K562 (cell line): ENCODE data around the gene GP1BB. TPM values are rescaled to one million over a fixed set of nuclear protein-coding genes. Genes with fewer than 3 reads are reported as not detected.

Experiments
- ATAC-seq: fragments of 200-7000 bp; cut with Tn5 transposase; 3 replicates; pipeline ENCODE4 v1.9.1; 2020; ENCODE audit warnings: moderate library complexity
- BruUV-seq: library from RNA; stranded (reverse); fragments of 400-500 nt; replicated peaks from 2 replicates; lab custom pipeline; 2021; lab: Mats Ljungman, UMichigan
- CTCF ChIA-PET: fragments of 300-600 bp; formaldehyde crosslinking; extraction: SDS; loops from one replicate; lab custom pipeline; 2021; ENCODE audit warnings: low intra/inter-chr PET ratio; lab: Yijun Ruan, JAX
- POLR2A ChIA-PET: fragments of 300-600, 350-650 bp; sonication (Branson Sonifier 250); formaldehyde crosslinking; extraction: SDS; loops from one replicate; lab custom pipeline; 2021; ENCODE audit warnings: antibody characterized with exemption, inconsistent platforms; lab: Yijun Ruan, JAX
- DNase-seq, 4 experiments: peaks; one replicate each; pipeline versions ENCODE4 v3.0.0 to v3.0.0-alpha.2; 2011 to 2018; ENCODE audit warnings: low spot score in 3 of 4, mixed read lengths in 3 of 4; ENCODE audit errors: extremely low read depth in 1 of 4
- FAIRE-seq: peaks from 2 replicates; lab custom pipeline; 2011; peaks lifted over from hg19 to GRCh38; lab: Jason Lieb, UNC
- H2AFZ ChIP-seq: 2 replicates; pipeline ENCODE4 v1.6.0; 2011; ENCODE audit warnings: low read depth, low read length, control low read depth, inconsistent platforms
- H3K27ac ChIP-seq: fragments of 200-600 bp; 3 replicates; pipeline ENCODE4 v1.8.0; 2011; ENCODE audit warnings: low read depth, mild to moderate bottlenecking, control low read depth, inconsistent platforms, low read length, moderate library complexity, mixed read lengths; ENCODE audit errors: extremely low read depth
- H3K27me3 ChIP-seq, 2 experiments: fragments of 300-600 bp in 1 of 2; 2 replicates in 1 of 2; 3 replicates in 1 of 2; pipeline versions ENCODE4 v1.6.0 to v1.8.0; 2011; ENCODE audit warnings: inconsistent platforms in 2 of 2, low read length in 2 of 2, mild to moderate bottlenecking in 1 of 2, mixed read lengths in 1 of 2, moderate library complexity in 1 of 2; ENCODE audit not compliant: control insufficient read depth in 2 of 2, insufficient read depth in 2 of 2
- H3K36me3 ChIP-seq: fragments of 300-600 bp; 3 replicates; pipeline ENCODE4 v1.8.0; 2011; ENCODE audit warnings: mild to moderate bottlenecking, low read length, inconsistent platforms; ENCODE audit not compliant: control insufficient read depth, insufficient read depth
- H3K4me1 ChIP-seq, 2 experiments: fragments of 200-600 bp in 1 of 2; replicated peaks in 1 of 2; 2 replicates in 1 of 2; 3 replicates in 1 of 2; pipeline versions ENCODE4 v1.5.1 to v1.8.0; 2011; ENCODE audit warnings: inconsistent platforms in 2 of 2, low read length in 2 of 2, mild to moderate bottlenecking in 1 of 2, mixed read lengths in 1 of 2, moderate library complexity in 1 of 2; ENCODE audit not compliant: control insufficient read depth in 2 of 2, insufficient read depth in 2 of 2
- H3K4me2 ChIP-seq: 2 replicates; pipeline ENCODE4 v1.6.1; 2011; ENCODE audit warnings: low read length, control low read depth, inconsistent platforms, mixed read lengths; ENCODE audit not compliant: insufficient read depth
- H3K4me3 ChIP-seq: fragments of 200-600 bp; sonication (generic), shearing (Covaris generic); 2 replicates; pipeline ENCODE4 v1.5.1; 2016; ENCODE audit warnings: control low read depth, inconsistent platforms
- H3K79me2 ChIP-seq: fragments of 200-600 bp; 3 replicates; pipeline ENCODE4 v1.8.0; 2011; ENCODE audit warnings: low read length, inconsistent platforms; ENCODE audit not compliant: control insufficient read depth, insufficient read depth
- H3K9ac ChIP-seq, 2 experiments: 2 replicates each; pipeline versions ENCODE4 v1.6.0 to v1.6.1; 2011; ENCODE audit warnings: low read depth in 2 of 2, low read length in 2 of 2, control low read depth in 1 of 2, inconsistent platforms in 1 of 2, mild to moderate bottlenecking in 1 of 2, mixed read lengths in 1 of 2; ENCODE audit not compliant: insufficient read depth in 1 of 2
- H3K9me1 ChIP-seq: one replicate; pipeline ENCODE4 v1.6.0; 2011; ENCODE audit warnings: inconsistent platforms, mild to moderate bottlenecking, low read length, moderate library complexity; ENCODE audit not compliant: control insufficient read depth, insufficient read depth
- H3K9me3 ChIP-seq: replicated peaks from 2 replicates; pipeline ENCODE4 v1.5.1; 2011; ENCODE audit warnings: low read depth, low read length, inconsistent platforms; ENCODE audit not compliant: control insufficient read depth, insufficient read depth
- H4K20me1 ChIP-seq: replicated peaks from 2 replicates; pipeline ENCODE4 v1.6.1; 2011; ENCODE audit warnings: low read length, inconsistent platforms, mixed read lengths; ENCODE audit not compliant: control insufficient read depth, insufficient read depth
- ASH1L ChIP-seq: fragments of 450-650 bp; IDR thresholded peaks from 2 replicates; pipeline ENCODE4 v1.6.1; 2018; ENCODE audit warnings: borderline replicate concordance, mild to moderate bottlenecking, low read depth; ENCODE audit not compliant: partially characterized antibody
- CEBPG ChIP-seq, 3 experiments: fragments of 200-800 bp in 1 of 3; sonication (Bioruptor generic) in 1 of 3; sonication (generic) in 1 of 3; formaldehyde crosslinking in 1 of 3; IDR thresholded peaks in 2 of 3; conservative IDR thresholded peaks in 1 of 3; 2 replicates each; pipeline versions ENCODE4 v1.6.1 to v1.8.0; 2016 to 2022; ENCODE audit warnings: missing compliant biosample characterization in 2 of 3, missing genetic modification characterization in 2 of 3, mild to moderate bottlenecking in 1 of 3, missing genetic modification reagents in 1 of 3
- FOXJ2 ChIP-seq: fragments of 200-800 bp; sonication (Bioruptor generic); IDR thresholded peaks from 2 replicates; pipeline ENCODE4 v1.6.1; 2016; ENCODE audit warnings: missing genetic modification characterization, missing compliant biosample characterization
- FOXK2 ChIP-seq, 2 experiments: fragments of 450-650 bp; IDR thresholded peaks in 1 of 2; conservative IDR thresholded peaks in 1 of 2; 2 replicates each; pipeline ENCODE4 v1.6.1; 2016; ENCODE audit warnings: low read depth in 2 of 2, mild to moderate bottlenecking in 1 of 2
- MAFG ChIP-seq: fragments of 450-650 bp; conservative IDR thresholded peaks from 2 replicates; pipeline ENCODE4 v1.6.1; 2016; ENCODE audit warnings: missing genetic modification characterization, missing compliant biosample characterization
- MCM5 ChIP-seq: fragments of 450-650 bp; IDR thresholded peaks from 2 replicates; pipeline ENCODE4 v1.6.1; 2016; ENCODE audit warnings: low read depth
- MEIS2 ChIP-seq: fragments of 450-650 bp; IDR thresholded peaks from 2 replicates; pipeline ENCODE4 v1.6.1; 2014; ENCODE audit warnings: mild to moderate bottlenecking; ENCODE audit not compliant: partially characterized antibody
- PURB ChIP-seq: sonication (generic); formaldehyde crosslinking; IDR thresholded peaks from 2 replicates; pipeline ENCODE4 v1.9.0; 2021; ENCODE audit warnings: low read depth, mild to moderate bottlenecking, missing genetic modification reagents
- SETDB1 ChIP-seq: IDR thresholded peaks from one replicate; pipeline ENCODE4 v1.6.1; 2012; ENCODE audit warnings: low read length, control low read depth, inconsistent platforms
- WHSC1 ChIP-seq: IDR thresholded peaks from one replicate; pipeline ENCODE4 v1.6.1; 2012; ENCODE audit warnings: low read length, control low read depth, inconsistent platforms
- ZFP36 ChIP-seq: fragments of 150-350 bp; IDR thresholded peaks from 2 replicates; pipeline ENCODE4 v1.6.1; 2018; ENCODE audit warnings: low read length, low read depth; ENCODE audit not compliant: partially characterized antibody
- ZNF184 ChIP-seq: sonication (generic); formaldehyde crosslinking; IDR thresholded peaks from 2 replicates; pipeline ENCODE4 v1.5.0; 2020; ENCODE audit warnings: missing genetic modification reagents
- ZNF274 ChIP-seq: IDR thresholded peaks from 2 replicates; pipeline ENCODE4 v1.6.1; 2011; ENCODE audit warnings: low read depth, mild to moderate bottlenecking, low read length, moderate library complexity, borderline replicate concordance
- ZNF589 ChIP-seq: fragments of 200-800 bp; sonication (Bioruptor generic); IDR thresholded peaks from 2 replicates; pipeline ENCODE4 v1.6.1; 2016; ENCODE audit warnings: low read depth, missing genetic modification characterization, missing compliant biosample characterization
- WGBS: fragments of 100-300 bp; shearing (Covaris generic); methylation state at CpG from one replicate; pipeline ENCODE4 v1.1.6; 2016; ENCODE audit warnings: low coverage, mixed read lengths; ENCODE audit not compliant: insufficient coverage; ENCODE audit errors: missing lambda C conversion rate; 5-methylcytosine and 5-hydroxymethylcytosine counted together
- in situ Hi-C: fragments of 300-500 bp; cut with MboI; formaldehyde crosslinking; loops from 4 replicates; pipeline ENCODE4 v1.15.0; 2018; ENCODE audit warnings: inconsistent platforms, mixed read lengths
- intact Hi-C: fragments of 100-400 bp; cut with micrococcal nuclease; formaldehyde crosslinking; loops from 2 replicates; pipeline ENCODE4 v1.14.2; 2022
- polyA plus RNA-seq, 8 experiments: library from polyadenylated mRNA; depleted of rRNA in 4 of 8; stranded (reverse) in 5 of 8; unstranded in 3 of 8; fragments of >200 nt; fragmentation: Nextera tagmentation in 2 of 8; fragmentation: Illumina TruSeq in 1 of 8; extraction: Ambion mirVana in 2 of 8; extraction: Trizol in 1 of 8; gene quantifications; 2 replicates each; pipeline versions ENCODE4 v1.2.1 to v1.2.3, GENCODE V29; 2011 to 2014; ENCODE audit warnings: inconsistent platforms in 1 of 8, missing spikeins in 1 of 8
- total RNA-seq, 7 experiments: library from RNA; depleted of rRNA in 6 of 7; stranded (reverse); fragments of >200 nt in 6 of 7; fragmentation: Illumina TruSeq in 2 of 7; extraction: Trizol in 2 of 7; gene quantifications; 2 replicates each; pipeline versions ENCODE4 v1.2.1 to v1.2.3, GENCODE V29; 2011 to 2021; ENCODE audit warnings: low replicate concordance in 1 of 7
- TF ChIP-seq, protein P1 (sequence below): fragments of 450-650 bp; IDR thresholded peaks from 2 replicates; pipeline ENCODE4 v1.7.0; 2016; ENCODE audit warnings: borderline replicate concordance
- TF ChIP-seq, protein P2 (sequence below), 2 experiments: IDR thresholded peaks; 2 replicates each; pipeline ENCODE4 v1.6.1; 2012; ENCODE audit warnings: improper control_type of control experiment in 2 of 2, low read depth in 2 of 2, low read length in 2 of 2, borderline replicate concordance in 1 of 2
- TF ChIP-seq, protein P3 (sequence below): fragments of 200-800 bp; sonication (Bioruptor generic); IDR thresholded peaks from 2 replicates; pipeline ENCODE4 v1.6.1; 2017; ENCODE audit warnings: missing genetic modification characterization, missing compliant biosample characterization

GP1BB gene
- total and polyA plus RNA-seq, 9 of the 15 experiments (the other 6 are each of a cell fraction or from before 2014, with no cell fraction given): 0.69 to 162 (median 2.8) TPM

DNA sequence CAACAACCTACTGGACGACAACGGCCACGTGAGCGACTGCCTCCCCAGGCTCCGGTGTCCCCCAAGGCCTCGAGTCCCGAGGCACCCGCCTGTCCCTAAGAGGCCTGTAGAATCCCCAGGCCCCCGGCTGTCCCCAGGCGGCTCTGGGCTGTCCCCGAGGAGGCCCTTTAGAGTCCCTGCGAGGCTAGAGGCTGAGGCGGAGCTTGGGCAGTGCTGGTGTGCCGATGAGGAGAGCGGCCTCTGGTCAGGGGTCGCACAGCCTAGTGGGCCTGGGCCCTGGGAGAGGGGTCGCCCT lies 40.9 kb downstream of the GP1BB start:
- BruUV-seq: no TSS peak
- Histone ChIP-seq H3K36me3 (peaks cover 8% of the 10 kb centered on the region; the same call in 1 of the 3 replicates), H3K9me1 (peaks cover 9% of the 10 kb centered on the region), H2AFZ (no peak overlapping the region), H3K27me3 (peaks cover 5 to 11% of the 10 kb centered on the region in 2 experiments; a peak in 4 of 5 replicates), H3K4me3 (no peak overlapping the region), H3K4me2 (no peak overlapping the region), H4K20me1 (no peaks in the 10 kb centered on the region), H3K4me1 (peaks cover 12 to 92% of the 10 kb centered on the region in 2 experiments; a peak in 3 of 5 replicates), H3K27ac (no peak overlapping the region), H3K9me3 (no peaks in the 10 kb centered on the region), H3K79me2 (peaks cover 25% of the 10 kb centered on the region), H3K9ac (0 out of 4 replicates have a peak overlapping the region, but pooled peaks of 1 of the 2 experiments have one; percentile 2)
- WGBS: 79% methylated on average over 17 of the region's 17 CpGs
- intact Hi-C loops: no loop called here
- POLR2A ChIA-PET: interaction anchor here (0.7 to 6.7 kb wide), 13 partner anchors 9 to 553 kb away, joined by 3 to 78 read pairs (median 4); no protein-coding TSS in a partner anchor
- no peak for DNase-seq
- FAIRE-seq: no peak
- in situ Hi-C loops: no loop called here
- no peak for ATAC-seq
- CTCF ChIA-PET: no interaction called here
- no peak for TF ChIP-seq MAFG (tag)
- no peak for TF ChIP-seq PURB (CRISPR knock-in tag)
- TF ChIP-seq SETDB1: peak; percentile 11
- no peak for TF ChIP-seq FOXK2 (conservative IDR thresholded peaks at IDR 0.05 in 1 of 2, IDR thresholded peaks at IDR 0.05 in 1 of 2; ENCODE audit: low read depth in 2 of 2)
- TF ChIP-seq MEIS2: no peak
- TF ChIP-seq CEBPG (CRISPR knock-in tag; IDR thresholded peaks at IDR 0.05): no peak
- TF ChIP-seq CEBPG (tag; conservative IDR thresholded peaks at IDR 0.05 in 1 of 2, IDR thresholded peaks at IDR 0.05 in 1 of 2): no peak
- TF ChIP-seq, protein P1, sequence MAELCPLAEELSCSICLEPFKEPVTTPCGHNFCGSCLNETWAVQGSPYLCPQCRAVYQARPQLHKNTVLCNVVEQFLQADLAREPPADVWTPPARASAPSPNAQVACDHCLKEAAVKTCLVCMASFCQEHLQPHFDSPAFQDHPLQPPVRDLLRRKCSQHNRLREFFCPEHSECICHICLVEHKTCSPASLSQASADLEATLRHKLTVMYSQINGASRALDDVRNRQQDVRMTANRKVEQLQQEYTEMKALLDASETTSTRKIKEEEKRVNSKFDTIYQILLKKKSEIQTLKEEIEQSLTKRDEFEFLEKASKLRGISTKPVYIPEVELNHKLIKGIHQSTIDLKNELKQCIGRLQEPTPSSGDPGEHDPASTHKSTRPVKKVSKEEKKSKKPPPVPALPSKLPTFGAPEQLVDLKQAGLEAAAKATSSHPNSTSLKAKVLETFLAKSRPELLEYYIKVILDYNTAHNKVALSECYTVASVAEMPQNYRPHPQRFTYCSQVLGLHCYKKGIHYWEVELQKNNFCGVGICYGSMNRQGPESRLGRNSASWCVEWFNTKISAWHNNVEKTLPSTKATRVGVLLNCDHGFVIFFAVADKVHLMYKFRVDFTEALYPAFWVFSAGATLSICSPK: no peak
- no peak for TF ChIP-seq ZNF184 (CRISPR knock-in tag)
- TF ChIP-seq, protein P2, sequence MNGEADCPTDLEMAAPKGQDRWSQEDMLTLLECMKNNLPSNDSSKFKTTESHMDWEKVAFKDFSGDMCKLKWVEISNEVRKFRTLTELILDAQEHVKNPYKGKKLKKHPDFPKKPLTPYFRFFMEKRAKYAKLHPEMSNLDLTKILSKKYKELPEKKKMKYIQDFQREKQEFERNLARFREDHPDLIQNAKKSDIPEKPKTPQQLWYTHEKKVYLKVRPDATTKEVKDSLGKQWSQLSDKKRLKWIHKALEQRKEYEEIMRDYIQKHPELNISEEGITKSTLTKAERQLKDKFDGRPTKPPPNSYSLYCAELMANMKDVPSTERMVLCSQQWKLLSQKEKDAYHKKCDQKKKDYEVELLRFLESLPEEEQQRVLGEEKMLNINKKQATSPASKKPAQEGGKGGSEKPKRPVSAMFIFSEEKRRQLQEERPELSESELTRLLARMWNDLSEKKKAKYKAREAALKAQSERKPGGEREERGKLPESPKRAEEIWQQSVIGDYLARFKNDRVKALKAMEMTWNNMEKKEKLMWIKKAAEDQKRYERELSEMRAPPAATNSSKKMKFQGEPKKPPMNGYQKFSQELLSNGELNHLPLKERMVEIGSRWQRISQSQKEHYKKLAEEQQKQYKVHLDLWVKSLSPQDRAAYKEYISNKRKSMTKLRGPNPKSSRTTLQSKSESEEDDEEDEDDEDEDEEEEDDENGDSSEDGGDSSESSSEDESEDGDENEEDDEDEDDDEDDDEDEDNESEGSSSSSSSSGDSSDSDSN (IDR thresholded peaks at IDR 0.05; ENCODE audit: borderline replicate concordance in 1 of 2, low read depth in 2 of 2, low read length in 2 of 2): no peak
- no peak for TF ChIP-seq WHSC1
- no peak for TF ChIP-seq ZNF274
- no peak for TF ChIP-seq FOXJ2 (tag)
- TF ChIP-seq, protein P3, sequence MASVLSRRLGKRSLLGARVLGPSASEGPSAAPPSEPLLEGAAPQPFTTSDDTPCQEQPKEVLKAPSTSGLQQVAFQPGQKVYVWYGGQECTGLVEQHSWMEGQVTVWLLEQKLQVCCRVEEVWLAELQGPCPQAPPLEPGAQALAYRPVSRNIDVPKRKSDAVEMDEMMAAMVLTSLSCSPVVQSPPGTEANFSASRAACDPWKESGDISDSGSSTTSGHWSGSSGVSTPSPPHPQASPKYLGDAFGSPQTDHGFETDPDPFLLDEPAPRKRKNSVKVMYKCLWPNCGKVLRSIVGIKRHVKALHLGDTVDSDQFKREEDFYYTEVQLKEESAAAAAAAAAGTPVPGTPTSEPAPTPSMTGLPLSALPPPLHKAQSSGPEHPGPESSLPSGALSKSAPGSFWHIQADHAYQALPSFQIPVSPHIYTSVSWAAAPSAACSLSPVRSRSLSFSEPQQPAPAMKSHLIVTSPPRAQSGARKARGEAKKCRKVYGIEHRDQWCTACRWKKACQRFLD (CRISPR knock-in tag): no peak
- no peak for TF ChIP-seq ASH1L
- TF ChIP-seq ZFP36: no peak
- no peak for TF ChIP-seq MCM5
- no peak for TF ChIP-seq ZNF589 (CRISPR knock-in tag)
